IPS DF 4.7 (cell line): Measurements from ENCODE around the gene PKP4.
"Not testable (repeated sequence)": the region's sequence is repeated elsewhere in the genome, so short reads cannot be mapped to it uniquely, and the experiment has no call there.

Source experiments
- DNase-seq: peaks from one replicate; pipeline ENCODE4 v3.0.0-alpha.2; 2013; ENCODE audit warnings: low spot score; ENCODE audit errors: extremely low read depth

PKP4 gene

DNA sequence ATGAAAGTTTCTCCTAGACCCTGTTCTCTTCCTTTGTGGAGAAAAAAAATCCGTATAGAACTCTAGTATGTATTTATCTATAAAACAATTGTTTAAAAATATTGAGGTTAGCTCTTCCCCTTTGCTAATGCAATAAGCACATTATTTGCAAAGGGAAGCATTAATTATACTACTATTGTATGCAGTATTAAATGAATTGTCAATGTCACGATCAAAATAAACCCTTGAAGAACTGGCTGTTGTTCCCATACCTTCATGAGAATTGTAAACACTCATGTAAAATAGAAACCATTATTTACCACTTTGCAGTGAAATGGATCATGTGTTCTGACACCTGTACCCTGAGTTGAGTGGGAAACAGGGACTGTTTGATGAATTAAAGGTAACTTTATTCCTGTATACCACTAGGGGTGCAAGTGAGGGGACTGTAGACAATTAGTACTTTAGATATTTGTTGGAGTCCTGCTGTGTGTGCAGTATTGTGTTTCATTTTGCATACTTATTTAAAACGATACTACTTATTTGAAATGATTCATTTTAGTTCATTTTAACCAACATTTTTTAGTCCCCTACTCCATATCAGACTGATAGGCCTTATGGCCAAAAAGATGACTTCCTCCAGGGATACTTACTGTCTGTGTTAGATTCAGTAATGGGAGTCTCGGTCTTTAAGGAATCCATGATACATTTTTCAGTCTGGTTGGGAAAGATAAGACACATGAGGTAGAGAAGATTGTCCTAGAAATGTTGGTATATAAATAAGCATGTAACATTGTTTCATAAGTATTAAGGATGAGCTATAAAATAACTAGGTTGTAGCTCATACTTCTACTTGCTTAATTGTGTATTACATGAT lies 7.9 kb downstream of the PKP4 start:
- no peak for DNase-seq

DNA sequence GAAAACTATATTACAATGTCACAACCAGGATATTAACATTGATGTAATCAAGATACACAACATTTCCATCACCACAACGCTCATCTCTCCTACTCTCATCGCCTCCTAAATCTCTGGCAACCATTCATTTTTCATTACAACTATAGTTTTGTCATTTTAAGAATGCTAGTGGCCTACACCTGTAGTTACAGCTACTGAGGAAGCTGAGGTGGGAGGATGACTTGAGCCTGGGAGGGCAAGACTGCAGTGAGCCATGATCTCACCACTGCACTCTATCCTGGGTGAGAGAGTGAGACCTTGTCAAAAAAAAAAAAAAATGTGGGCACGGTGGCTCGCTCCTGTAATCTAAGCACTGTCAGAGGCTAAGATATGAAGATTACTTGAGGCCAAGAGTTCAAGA lies 10.5 kb downstream of the PKP4 start:
- DNase-seq, result no peak

DNA sequence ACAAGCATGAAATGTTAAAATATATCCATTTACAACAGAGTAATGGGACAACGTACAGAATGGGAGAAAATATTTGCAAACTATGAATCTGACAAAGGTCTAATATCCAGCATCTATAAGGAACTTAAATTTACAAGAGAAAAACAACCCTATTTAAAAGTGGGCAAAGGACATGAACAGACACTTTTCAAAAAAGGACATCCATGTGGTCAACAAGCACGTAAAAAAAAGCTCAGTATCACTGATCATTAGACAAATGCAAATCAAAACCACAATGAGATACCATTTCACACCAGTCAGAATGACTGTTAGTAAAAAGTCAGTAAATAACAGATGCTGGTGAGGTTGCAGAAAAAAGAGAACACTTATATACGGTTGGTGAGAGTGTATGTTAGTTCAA lies 16.1 kb downstream of the PKP4 start:
- DNase-seq, result not testable (repeated sequence)

DNA sequence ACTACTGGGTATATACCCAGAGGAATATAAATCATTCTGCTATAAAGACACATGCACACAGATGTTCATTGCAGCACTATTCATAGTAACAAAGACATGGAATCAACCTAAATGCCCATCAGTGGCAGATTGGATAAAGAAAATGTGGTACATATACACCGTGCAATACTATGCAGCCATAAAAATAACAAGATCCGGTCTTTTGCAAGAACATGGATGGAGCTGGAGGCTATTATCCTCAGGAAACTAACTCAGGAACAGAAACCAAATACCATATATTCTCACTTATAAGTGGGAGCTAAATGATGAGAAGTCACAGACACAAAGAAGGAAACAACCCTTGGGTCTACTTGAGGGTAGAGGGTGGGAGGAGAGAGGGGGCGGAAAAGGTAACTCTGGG lies 16.5 kb downstream of the PKP4 start:
- not testable (repeated sequence) for DNase-seq

DNA sequence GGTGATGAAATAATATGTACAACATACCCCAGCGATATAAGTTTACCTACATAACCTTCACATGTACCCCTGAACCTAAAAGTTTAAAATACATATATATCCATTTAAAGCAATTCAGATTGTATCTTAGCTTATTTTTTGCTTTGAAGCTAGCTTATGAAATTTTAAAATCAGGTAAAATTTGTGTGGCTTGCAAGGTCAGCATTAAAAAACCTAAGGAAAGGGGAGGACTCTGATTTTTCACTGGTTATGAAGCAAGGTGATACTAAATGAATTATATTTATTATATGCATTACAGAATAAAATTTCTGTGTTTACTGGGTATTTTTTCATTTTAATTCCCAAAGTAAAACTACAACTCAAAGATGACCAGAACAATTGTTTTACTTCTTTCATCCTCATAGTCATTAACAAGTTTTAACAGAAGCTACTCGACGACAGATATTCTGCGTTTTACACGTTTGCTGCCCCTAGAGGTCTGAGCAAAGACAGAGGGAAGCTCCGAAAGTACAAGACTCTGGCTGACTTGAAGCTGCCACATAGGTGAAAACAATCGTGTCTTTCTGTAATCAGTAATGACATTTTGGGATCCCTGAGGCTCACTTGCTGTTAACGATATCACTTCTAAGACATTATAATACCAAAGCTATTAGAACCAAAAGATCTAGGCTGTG lies 17.1 kb downstream of the PKP4 start:
- no peak for DNase-seq

DNA sequence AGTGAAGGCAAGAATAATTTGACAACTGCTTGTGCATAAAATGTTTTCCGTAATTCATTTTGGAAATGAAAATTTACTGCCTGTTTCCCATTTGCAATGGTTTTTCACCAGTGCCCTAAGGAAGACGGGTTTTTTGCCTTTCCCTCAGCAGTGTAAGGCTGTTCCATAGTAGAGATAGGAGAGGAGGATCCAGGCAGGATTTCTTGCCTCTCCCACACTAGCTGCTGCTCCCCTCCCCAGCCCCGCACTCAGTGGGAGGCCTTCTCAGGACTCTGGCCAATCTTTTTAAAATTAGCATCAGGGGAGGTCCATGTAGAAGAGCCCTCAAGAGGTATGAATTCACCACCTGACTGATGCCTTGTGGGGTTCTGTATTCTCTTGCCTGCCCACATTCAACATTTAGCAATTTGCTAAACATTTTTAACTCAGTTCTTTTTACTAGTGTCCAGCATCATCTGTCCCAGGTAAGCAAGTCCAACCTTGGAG lies 17.8 kb downstream of the PKP4 start:
- not testable (repeated sequence) for DNase-seq

DNA sequence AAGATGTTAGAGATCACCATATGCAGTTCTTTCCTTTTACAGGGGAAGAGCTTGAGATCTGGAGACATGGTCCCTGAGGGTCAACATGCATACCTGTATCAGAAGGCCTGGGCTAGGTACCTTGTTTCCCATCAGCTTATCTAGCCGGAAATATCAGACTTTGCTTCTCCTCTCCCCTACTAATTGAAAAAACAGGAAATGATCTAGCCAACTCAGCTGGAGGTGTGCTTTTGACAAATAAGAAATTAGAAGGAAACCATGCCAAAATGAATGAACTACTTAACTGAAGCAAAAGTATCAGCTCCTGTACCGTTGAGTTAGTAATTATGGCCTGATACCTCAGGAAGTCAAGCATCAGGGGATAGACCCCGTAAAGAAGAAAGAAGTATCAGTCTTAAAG lies 20.4 kb downstream of the PKP4 start:
- DNase-seq, result no peak

DNA sequence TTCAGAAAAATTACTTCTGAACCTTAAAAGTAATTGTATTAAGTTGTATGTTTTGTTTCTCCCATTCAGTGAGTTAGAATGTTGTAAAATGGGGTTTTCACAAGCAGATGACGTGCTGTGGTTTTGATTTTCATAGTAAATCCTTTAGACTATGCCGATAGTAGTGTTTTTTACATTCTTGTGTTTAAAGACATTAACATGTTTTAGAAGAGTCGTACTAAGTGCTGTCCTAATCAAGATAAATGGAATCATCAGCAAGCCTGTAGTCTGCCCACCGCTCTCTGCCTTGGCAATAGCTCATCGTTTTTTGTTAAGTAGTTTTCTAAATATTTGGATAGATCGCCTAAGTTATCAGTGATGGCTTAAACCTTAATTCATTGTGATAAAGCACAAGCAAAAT lies 21.5 kb downstream of the PKP4 start:
- no peak for DNase-seq

DNA sequence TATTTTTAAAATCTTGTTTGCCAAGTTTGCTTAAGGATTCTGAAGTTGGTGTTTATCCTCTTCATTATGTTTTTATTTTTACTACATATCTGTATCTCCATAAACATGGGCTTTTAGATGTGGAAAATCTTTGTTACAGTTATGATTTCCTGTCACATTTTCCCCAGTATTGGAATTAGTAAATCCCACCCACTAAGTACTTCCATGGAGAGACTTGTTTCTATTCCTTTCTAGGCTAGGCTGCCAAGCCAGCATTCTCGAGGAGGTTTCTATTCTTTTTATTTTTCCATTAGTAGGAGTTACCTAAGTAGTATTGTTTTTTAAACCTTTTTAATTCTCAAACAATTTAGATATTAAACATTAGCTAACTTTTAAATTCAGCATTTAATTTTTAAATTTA lies 22.1 kb downstream of the PKP4 start:
- no peak for DNase-seq

DNA sequence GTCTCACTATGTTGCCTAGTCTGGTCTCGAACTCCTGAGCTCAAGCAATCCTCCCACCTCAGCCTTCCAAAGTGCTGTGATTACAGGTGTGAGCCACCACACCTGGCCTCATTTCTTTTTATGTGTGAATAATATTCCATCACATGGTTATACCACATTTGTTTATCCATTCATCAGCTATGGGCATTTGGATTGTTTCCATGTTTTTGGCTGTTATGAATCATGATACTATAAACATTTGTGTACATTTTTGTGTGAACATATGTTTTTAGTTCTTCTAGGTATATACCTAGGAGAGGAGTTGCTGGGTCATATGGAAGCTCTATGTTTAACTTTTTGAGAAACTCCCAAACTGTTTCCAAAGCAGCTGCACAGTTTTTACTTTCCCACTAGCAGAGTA lies 24.4 kb downstream of the PKP4 start:
- no peak for DNase-seq

DNA sequence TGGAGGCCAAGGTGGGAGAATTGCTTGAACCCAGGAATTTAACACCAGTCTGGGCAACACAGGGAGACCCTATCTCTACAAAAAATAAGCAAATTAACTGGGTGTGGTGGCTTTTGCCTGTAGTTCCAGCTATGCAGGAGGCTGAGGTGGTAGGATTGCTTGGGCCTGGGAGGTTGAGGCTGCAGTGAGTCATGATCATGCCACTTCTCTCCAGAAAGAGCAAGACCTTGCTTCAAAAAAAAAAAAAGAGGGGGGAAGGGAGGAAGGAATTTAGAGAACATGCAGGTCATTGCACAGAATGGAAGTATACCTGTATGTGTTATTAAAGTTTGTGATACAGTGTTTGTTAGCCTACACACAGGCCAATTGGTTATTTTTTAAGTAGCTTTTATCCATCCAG lies 25.8 kb downstream of the PKP4 start:
- DNase-seq, result no peak

DNA sequence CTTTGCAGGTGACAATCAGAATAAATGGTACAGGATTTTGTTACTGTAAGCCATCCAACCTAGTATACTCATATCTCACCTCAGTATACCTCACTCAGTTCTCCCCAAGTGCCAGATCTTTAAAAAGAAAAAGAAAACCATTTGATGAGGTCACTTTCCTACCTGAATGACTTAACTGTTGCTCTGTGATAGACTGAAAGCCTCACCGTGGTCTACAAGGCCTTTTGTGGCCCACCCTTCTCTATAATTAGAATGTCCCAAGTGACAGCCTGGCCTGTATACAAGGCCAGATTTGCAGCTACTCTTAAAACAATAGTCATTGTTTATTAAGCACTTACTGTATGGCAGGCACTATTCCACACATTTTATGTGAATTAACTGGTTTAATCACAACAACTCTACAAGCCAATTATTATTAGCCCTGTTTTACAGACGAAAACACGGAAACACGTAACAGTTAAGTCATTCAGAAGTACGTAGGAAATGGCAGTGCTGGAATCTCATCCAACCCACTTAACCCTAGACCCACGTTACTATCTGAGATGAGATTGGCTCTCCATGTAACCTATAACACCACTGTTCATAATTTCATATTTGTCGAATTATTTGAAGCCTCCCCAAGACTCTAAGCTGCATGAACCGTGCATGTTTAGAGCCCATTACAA lies 28.3 kb downstream of the PKP4 start:
- DNase-seq, result no peak

DNA sequence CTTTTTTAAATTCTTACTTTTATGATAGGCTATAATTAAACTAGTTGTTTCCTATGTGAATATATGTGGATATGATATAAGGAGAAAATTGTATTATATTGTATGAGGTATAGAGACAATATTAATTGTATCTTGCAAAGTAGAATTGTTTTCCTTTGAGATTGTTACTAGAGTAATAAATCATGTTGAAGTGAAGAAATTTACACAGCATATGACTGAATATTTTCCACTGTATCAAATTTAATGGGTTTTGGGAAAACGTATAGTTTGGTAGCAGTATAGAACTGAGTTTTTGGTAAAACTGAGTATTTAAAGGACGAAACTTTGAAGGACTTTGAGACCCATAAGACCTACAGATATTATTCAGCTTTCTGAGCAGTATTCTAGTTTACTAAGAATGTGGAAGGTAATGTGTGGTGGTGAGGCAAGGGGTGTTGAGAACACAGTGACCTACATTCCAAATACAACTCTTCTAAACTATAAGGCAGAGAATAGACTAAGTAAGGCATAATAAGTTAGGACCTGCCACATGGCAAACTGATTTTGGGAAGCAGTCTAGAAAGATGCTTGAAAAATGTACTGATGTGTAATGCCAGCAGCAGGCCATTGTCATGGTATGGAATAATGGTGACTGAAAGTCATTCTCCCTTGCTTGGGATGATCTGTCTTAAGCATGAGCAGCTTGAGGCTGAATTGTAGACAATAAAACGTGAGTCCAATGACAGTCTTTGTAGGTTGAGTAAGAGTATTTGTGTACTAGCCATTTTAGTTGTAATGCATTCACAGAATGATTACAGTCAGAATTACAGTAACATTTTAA lies 29.6 kb downstream of the PKP4 start:
- DNase-seq, result no peak

DNA sequence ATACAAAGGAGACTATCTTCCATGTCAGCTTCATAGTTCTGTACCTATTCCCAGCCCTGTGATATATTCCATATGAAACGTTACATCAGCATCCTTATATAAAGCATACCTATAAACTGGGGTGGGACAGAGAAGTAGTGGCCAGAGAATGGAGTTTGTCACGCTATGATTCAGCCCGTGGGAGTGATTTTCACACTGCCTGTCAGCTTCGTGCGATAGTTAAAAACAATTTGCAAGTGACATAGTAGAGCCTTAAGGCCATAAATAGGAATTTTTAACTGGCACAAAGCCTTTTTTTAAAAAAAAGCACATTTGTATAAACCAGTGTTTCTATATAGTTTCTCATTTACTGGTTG lies 30.2 kb downstream of the PKP4 start:
- no peak for DNase-seq

DNA sequence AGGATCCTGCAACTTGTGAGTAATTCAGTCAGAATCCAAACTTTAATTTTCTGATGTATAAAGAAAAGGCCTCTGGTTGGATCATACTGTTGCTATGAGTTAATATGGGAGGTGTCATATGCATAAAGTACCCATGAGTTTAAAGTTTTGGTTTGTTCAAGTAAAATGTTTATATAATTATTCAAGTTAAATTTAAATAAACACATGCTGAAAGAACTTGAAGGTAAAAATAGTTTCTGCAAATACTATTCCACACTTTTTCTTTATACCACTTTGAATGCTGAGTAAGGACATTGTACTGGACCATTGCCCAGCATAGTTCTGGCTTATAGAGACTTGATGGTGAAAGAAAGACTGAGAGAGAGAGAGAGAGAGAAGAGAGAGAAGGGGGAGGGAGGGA lies 30.7 kb downstream of the PKP4 start:
- no peak for DNase-seq

DNA sequence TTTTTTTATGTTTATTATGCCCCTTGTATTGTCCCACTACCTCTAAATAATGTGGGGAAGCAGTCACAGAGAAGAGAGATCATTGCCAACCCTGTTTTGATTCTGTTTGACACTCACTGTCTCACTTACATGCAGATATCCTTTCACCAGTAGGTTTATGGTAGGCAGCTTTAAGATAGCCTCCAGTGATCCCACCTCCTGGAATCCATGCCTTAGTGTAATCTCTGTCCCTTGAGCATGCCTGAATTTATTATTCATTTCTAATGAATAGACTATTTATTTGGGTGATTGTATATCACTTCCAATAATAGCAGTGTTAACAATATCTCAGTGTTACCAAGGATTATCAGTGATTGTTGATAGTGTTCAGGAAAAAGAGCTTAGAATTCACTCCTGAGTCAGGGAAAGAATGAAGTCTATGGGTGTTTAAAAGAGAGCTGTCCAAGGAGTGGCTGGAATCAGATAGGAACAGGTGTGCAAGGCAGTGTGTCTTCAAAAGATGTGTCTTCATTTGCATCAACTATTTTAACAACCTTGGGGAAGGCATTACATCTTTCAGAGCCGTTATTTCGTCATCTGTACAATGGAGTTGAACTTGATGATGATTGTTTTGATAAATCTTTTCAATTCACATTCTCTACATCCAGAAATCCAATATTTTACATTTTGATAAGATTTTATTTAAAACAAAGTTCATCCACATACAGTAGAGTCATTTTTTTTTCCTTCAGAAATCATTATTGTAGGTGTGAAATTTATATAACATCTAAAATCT lies 31.9 kb downstream of the PKP4 start:
- no peak for DNase-seq

DNA sequence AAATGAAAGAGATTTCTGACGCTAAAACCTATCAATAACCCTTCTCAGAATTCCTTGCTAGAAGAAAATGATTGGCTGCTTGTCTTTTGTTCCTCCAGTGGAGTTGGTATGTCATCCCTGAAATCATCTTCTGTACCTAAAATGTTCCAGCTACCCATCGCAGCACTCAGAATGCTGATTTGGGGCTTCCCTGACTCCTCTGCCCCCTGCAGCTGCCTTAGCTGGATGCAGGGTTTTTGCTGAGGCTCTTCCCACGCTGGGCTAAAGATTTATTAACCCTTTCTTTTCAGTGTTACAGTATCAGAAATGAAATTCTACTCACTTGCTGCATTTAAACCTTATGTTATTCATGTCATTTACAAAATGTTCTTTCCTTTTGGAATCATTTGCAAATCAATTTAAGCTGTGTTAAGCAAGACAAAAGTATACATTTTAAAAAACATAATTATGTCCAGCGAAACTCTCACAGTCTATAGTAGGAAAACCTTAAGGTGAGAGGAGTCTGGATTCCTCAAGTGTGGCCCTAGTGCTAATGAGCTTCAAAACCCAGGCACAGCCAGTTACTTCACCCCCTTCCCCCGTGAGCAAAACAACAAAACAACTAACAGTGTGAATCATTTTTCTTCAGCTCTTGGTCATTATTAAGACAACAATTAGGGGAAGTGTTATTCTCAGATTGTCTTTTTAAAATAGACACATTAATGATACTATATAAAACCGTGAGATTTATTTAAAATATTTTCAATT lies 32.8 kb downstream of the PKP4 start:
- DNase-seq, result no peak

DNA sequence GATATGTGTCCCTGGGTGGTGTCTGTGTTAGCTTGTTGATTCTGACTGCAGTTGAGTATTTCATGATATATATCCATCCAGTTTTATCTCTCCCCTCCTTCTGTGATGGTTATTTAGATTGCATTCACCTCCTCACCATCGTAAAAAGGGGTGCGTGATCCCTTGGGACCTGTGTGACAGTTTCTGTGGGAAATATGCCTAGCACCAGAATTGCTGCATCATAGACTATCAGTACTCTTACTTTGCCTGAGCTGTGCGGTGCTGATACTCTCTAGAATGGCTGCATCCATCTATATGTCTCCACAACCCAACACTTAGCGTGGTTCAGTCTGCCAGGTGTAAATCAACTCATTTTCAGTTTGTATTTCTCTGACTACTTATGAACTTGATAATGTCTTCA lies 34.3 kb downstream of the PKP4 start:
- DNase-seq, result no peak

DNA sequence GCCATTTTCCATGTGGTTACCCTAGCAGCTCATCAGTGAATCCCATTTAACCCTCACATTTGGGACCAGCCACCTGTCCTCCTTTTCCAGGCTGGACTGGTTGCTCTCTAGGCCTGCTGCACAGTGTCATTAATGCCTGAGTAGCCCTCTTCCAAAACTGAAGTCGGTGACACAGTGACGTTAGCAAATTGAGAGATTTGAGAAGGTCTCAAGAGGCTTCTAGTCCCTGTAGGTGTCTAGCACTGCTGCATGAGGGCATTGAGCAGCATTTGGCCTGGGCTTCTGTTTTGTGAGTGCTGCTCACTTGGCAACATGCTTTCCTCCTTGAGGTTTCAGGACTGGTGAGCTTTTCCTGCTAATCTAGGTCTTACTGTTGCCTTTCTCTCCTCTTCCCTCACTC lies 36.7 kb downstream of the PKP4 start:
- no peak for DNase-seq

DNA sequence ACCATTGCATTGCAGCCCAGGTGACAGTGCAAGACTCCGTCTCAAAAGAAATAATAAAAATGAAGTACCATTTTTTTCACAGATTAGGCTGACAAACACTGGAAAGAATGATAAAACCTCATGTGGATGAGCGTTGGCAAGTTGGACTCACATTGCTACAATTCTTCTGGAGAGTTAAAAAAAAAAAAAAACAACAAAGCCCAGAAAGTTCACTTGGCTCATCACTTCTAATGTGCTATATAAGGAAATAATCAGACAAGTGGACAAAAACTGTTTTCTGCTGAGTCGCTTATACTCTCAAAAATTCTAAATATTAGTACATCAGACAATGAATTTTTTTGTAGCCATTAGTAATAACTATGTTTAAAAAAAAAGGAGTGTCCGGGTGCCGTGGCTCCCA lies 38.4 kb downstream of the PKP4 start:
- no peak for DNase-seq
